ENCODE measurements around the gene MYRF.

MYRF gene

DNA sequence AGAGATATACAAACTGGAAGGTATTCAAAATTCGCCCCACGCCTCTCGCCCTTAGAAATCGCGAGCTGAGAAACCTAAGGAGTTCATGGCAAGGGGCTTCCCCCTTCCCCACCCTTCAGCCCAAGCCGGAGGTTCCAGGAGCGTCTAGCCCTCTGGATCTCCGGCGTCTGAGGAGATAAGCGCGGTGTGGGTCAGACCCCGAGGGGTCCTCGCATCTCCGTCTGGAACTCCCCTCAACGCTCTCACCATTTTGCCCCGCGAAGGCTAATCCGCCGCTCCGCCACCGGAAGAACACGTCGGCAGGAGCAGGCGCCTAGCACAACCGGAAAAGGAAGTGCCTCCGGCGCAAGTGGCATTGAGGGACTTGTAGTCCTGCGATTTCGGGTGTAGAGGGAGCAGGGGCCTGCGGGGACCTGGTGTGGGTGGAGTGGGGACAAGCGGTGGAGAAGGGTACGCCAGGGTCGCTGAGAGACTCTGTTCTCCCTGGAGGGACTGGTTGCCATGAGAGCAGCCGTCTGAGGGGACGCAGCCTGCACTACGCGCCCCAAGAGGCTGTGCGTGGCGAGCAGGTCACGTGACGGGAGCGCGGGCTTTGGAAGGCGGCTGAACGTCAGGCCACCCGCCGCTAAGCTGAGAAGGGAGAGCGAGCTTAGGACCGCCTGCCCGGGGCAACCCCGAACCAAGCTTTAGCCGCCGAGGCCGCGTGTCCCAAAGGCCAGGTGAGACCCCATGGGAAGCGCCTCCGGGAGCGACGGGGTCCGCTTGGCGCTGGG, 40.1 kb downstream of the MYRF start, which contains the start of the genes FEN1 and TMEM258:
Gene FEN1 (plus strand): TSS at position 602 of the 773 bp plus-strand sequence. CDS start 2,451 bp downstream, outside the sequence.
Gene TMEM258 (minus strand): TSS at position 290 of the 773 bp plus-strand sequence. CDS start 41 bp downstream, at position 249.
- no peak for TF ChIP-seq ZFX (IDR thresholded peaks at IDR 0.05)
- peak within 1 kb of the TSS; percentile 97 for H3K27ac ChIP-seq

DNA sequence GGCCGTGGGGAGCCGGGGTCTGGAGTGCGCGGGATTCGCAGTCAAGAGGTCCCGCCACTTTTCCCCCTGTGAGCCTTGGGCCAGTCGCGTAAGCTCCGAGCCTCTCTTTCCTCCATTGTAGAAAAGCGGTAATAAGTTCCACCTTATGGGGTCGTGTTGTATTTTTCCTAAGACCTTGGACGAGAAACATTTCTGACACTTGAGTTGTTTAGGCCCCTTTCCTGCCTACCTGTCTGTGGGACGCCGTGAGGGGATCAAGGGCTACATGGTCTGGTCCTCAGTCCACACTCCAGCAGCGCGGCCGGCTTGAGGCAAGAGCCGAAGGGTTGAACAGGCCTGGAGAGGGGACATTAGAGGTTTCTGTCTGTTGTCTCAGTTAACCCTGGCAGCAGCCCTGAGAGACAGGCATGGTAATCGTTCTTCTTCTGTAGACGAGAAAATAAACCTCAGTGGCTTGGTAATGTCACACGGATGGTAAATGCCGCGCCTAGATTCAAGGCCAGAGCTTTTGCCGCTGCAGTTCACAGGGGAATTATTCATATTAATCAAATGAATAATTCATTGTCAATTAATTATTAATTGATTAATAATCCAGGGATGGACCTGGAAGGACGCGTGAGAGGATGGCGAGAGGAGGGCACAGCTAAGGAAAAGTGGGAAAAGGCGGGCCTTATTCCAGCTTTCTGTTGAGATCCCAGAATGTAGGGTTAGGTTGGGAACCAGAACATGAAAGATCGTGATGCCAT, 40.8 kb downstream of the MYRF start:
- TF ChIP-seq ZFX (IDR thresholded peaks at IDR 0.05): peak; percentile 64; the same call in 1 of the 2 replicates
- TF ChIP-seq, protein P1, sequence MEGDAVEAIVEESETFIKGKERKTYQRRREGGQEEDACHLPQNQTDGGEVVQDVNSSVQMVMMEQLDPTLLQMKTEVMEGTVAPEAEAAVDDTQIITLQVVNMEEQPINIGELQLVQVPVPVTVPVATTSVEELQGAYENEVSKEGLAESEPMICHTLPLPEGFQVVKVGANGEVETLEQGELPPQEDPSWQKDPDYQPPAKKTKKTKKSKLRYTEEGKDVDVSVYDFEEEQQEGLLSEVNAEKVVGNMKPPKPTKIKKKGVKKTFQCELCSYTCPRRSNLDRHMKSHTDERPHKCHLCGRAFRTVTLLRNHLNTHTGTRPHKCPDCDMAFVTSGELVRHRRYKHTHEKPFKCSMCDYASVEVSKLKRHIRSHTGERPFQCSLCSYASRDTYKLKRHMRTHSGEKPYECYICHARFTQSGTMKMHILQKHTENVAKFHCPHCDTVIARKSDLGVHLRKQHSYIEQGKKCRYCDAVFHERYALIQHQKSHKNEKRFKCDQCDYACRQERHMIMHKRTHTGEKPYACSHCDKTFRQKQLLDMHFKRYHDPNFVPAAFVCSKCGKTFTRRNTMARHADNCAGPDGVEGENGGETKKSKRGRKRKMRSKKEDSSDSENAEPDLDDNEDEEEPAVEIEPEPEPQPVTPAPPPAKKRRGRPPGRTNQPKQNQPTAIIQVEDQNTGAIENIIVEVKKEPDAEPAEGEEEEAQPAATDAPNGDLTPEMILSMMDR (conservative IDR thresholded peaks at IDR 0.05): no peak
- peak overlapping the region; percentile 97 for H3K27ac ChIP-seq

DNA sequence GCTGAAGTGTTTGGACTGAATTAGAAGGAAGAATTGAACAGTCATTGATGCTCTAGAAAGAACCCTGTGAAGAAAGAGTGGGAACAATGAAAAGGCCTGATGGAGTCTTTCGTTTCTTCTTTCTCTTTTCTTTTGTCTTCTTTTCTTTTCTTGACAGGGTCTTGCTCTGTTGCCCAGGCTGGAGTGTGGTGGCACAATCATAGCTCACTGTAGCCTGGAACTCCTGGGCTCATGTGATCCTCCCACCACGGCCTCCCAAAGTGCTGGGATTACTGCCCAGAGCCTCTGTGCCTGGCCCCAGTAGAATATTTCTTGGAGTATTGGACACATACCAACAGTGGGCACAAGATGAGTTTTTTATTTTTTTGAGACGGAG, 41.4 kb downstream of the MYRF start:
- peak overlapping the region; percentile 97 for H3K27ac ChIP-seq
- TF ChIP-seq ZFX (IDR thresholded peaks at IDR 0.05): no peak
- TF ChIP-seq, protein P1 (conservative IDR thresholded peaks at IDR 0.05): no peak

GRCh38 chr11:61794579-61794978, 42.1 kb downstream of the MYRF start:
- no peak for TF ChIP-seq ZFX (IDR thresholded peaks at IDR 0.05)
- TF ChIP-seq, protein P1 (conservative IDR thresholded peaks at IDR 0.05): no peak
- H3K27ac ChIP-seq: no peak overlapping the region

- TF ChIP-seq, protein P1 (conservative IDR thresholded peaks at IDR 0.05): no peak
- no peak for TF ChIP-seq ZFX (IDR thresholded peaks at IDR 0.05)
- H3K27ac ChIP-seq: no peak overlapping the region
Observed at GRCh38 chr11:61795459-61795858, 43.0 kb downstream of the MYRF start.

DNA sequence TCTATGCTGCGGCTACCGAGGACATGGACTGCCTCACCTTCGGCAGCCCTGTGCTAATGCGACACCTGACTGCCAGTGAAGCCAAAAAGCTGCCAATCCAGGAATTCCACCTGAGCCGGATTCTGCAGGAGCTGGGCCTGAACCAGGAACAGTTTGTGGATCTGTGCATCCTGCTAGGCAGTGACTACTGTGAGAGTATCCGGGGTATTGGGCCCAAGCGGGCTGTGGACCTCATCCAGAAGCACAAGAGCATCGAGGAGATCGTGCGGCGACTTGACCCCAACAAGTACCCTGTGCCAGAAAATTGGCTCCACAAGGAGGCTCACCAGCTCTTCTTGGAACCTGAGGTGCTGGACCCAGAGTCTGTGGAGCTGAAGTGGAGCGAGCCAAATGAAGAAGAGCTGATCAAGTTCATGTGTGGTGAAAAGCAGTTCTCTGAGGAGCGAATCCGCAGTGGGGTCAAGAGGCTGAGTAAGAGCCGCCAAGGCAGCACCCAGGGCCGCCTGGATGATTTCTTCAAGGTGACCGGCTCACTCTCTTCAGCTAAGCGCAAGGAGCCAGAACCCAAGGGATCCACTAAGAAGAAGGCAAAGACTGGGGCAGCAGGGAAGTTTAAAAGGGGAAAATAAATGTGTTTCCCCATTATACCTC, 43.6 kb downstream of the MYRF start:
- no peak overlapping the region for H3K27ac ChIP-seq
- TF ChIP-seq, protein P1 (conservative IDR thresholded peaks at IDR 0.05): no peak
- no peak for TF ChIP-seq ZFX (IDR thresholded peaks at IDR 0.05)

DNA sequence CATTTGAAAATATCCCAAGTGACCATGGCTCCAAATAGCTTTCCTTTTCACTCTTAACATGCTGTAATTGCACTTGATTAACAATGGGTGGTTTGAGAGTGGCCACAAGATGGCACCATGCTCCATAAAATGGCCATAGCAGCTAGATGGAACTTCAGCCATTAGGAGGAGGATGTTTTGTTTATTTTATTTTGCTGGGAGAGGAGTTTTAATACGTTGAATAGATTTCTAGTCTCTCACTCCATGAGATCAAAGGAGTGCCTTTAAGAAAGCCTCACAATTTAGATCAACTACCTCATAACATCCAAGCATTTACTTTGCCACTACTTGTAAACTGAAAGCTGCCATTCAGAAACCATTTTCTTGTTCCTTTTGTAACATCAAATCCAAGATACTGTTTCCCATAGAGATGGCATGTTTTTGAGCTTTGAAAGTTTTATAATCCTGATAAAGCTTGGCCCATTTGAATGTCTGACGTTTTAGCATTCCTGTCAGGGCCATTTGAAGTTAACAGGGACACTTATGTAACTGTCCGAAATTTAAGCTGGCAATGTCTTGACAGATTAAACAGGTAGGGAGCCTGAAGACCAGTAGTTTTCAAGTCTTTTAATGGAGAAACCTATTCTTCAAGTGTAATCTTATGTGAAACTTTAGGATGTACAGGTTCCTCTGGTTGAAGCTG, 45.0 kb downstream of the MYRF start:
- no peak for TF ChIP-seq ZFX (IDR thresholded peaks at IDR 0.05)
- TF ChIP-seq, protein P1 (conservative IDR thresholded peaks at IDR 0.05): peak; percentile 93
- no peak overlapping the region for H3K27ac ChIP-seq

Data from C4-2B (cell line).